ENCODE data around the gene ADARB1. TPM values are rescaled to one million over a fixed set of nuclear protein-coding genes. Genes with fewer than 3 reads are reported as not detected.

ADARB1 gene
- polyA plus RNA-seq, 1 of the 3 experiments (the other 2 are of a cell fraction) = 7.8 TPM

DNA sequence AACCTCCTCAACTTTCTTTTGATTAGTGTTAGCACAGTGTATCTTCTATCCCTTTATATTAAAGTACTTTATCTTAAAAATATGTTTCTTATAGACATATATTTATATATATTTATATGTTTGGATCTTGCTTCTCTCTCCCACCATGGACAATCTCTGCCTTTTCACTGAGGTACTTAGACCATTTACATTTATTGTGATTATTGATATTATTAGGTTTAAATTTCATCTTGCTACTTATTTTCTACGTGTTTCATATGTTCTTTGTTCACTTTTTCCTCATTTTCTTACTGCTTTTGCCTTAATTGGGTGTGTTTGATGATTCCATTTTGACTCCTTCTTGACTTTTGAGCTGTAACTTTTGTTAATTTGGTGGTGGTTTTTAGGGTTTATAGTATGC, 142.6 kb downstream of the ADARB1 start (continued):
- TF ChIP-seq, protein P1, sequence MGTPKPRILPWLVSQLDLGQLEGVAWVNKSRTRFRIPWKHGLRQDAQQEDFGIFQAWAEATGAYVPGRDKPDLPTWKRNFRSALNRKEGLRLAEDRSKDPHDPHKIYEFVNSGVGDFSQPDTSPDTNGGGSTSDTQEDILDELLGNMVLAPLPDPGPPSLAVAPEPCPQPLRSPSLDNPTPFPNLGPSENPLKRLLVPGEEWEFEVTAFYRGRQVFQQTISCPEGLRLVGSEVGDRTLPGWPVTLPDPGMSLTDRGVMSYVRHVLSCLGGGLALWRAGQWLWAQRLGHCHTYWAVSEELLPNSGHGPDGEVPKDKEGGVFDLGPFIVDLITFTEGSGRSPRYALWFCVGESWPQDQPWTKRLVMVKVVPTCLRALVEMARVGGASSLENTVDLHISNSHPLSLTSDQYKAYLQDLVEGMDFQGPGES (IDR thresholded peaks at IDR 0.05; ENCODE audit: low read depth, low read length) = no peak
- TF ChIP-seq JUND (IDR thresholded peaks at IDR 0.05) = no peak

DNA sequence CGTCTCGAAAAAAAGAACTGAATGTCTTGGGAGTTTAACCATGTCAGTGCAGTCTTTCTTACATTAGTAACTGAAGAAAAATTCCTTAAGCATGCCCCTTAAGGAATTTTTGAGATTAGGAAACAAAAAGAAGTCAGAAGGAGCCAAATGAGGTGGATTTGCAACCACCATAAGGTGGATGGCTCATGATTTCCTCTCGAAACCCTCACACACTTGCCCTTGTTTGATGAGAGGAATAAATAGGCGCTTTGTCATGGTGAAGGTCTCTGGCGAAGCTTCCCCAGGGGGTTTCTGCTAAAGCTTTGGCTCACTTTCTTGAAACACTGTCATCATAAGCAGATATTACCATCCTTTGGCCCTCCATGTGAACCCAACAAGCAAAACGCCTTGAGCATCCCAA, 145.1 kb downstream of the ADARB1 start:
- H3K79me2 ChIP-seq (ENCODE audit: insufficient read depth) = no peaks in the 10 kb centered on the region
- H3K9me2 ChIP-seq = no peaks in the 10 kb centered on the region
- H3F3A ChIP-seq (replicated peaks; ENCODE audit: insufficient read depth) = peaks cover 4% of the 10 kb centered on the region
- ChIA-PET CTCF (interaction anchor here (0.9 to 1.3 kb wide), 2 partner anchors 79 to 83 kb away, joined by 3 to 4 read pairs; no protein-coding TSS in a partner anchor), POLR2A (no interaction called here)
- H3K4me2 ChIP-seq = no peak overlapping the region
- DNase-seq = no peak
- peaks cover 8% of the 10 kb centered on the region for H3K9me3 ChIP-seq
- no peak overlapping the region for H3K4me3 ChIP-seq (ENCODE audit: low read depth in 2 of 2, low read length in 1 of 2)
- peaks cover 3 to 21% of the 10 kb centered on the region in 2 experiments for H3K36me3 ChIP-seq (replicated peaks in 1 of 2; ENCODE audit: control insufficient read depth in 1 of 2, insufficient read depth in 2 of 2, low read length in 1 of 2)
- no peaks in the 10 kb centered on the region for H4K20me1 ChIP-seq (ENCODE audit: insufficient read depth)
- TF ChIP-seq RCOR1 (IDR thresholded peaks at IDR 0.05; ENCODE audit: low read length) = no peak
- no peak overlapping the region for H3K9ac ChIP-seq
- no peaks in the 10 kb centered on the region for H3K4me1 ChIP-seq (ENCODE audit: control insufficient read depth in 1 of 2, insufficient read depth in 2 of 2, low read depth in 1 of 2, low read length in 1 of 2)
- no peak overlapping the region for H2AFZ ChIP-seq (ENCODE audit: low read depth)
- H3K27me3 ChIP-seq (ENCODE audit: insufficient read depth) = no peaks in the 10 kb centered on the region
- 95% methylated on average over 6 of the region's 6 CpGs for WGBS (ENCODE audit: low lambda C conversion rate)
- no peak overlapping the region for H3K27ac ChIP-seq (ENCODE audit: low read depth in 2 of 2, low read length in 1 of 2)

DNA sequence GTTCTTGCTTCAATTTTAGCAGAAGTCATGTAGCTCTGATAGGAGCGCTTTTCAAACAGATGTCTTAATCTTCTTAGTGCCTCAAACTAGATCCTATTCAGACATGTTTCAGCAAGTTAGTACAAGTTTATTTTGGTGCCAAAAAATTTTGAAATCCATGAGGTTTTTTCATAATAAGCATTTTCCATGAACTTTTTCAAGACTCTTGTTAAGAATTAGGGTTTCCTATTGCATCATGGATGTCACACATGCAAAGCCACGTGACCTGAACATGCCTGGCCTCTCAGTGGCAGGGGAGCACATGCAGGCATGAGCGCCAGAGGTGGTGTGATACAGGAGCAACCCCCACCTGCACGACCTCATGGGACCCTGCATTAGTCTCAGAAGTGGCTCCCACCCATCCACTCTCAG, 145.7 kb downstream of the ADARB1 start:
- Histone ChIP-seq H3K4me2 (no peak overlapping the region), H3K27me3 (ENCODE audit: insufficient read depth) (no peaks in the 10 kb centered on the region), H3K4me1 (ENCODE audit: control insufficient read depth in 1 of 2, insufficient read depth in 2 of 2, low read depth in 1 of 2, low read length in 1 of 2) (no peaks in the 10 kb centered on the region), H2AFZ (ENCODE audit: low read depth) (no peak overlapping the region), H3F3A (replicated peaks; ENCODE audit: insufficient read depth) (peaks cover 4% of the 10 kb centered on the region), H3K36me3 (replicated peaks in 1 of 2; ENCODE audit: control insufficient read depth in 1 of 2, insufficient read depth in 2 of 2, low read length in 1 of 2) (peaks cover 3 to 21% of the 10 kb centered on the region in 2 experiments), H3K9me3 (peaks cover 8% of the 10 kb centered on the region), H3K9ac (no peak overlapping the region), H4K20me1 (ENCODE audit: insufficient read depth) (no peaks in the 10 kb centered on the region), H3K79me2 (ENCODE audit: insufficient read depth) (no peaks in the 10 kb centered on the region), H3K9me2 (no peaks in the 10 kb centered on the region), H3K4me3 (ENCODE audit: low read depth in 2 of 2, low read length in 1 of 2) (no peak overlapping the region), H3K27ac (ENCODE audit: low read depth in 2 of 2, low read length in 1 of 2) (no peak overlapping the region)
- DNase-seq = no peak
- 76% methylated on average over 4 of the region's 4 CpGs for WGBS (ENCODE audit: low lambda C conversion rate)
- ChIA-PET POLR2A (no interaction called here), CTCF (no interaction called here)
- TF ChIP-seq TEAD4 (IDR thresholded peaks at IDR 0.05; ENCODE audit: borderline replicate concordance, insufficient read depth) (no peak), NFIC (IDR thresholded peaks at IDR 0.05; ENCODE audit: borderline replicate concordance) (no peak), CHD2 (IDR thresholded peaks at IDR 0.05; ENCODE audit: low read length, partially characterized antibody) (no peak), RAD21 (IDR thresholded peaks at IDR 0.05; ENCODE audit: low read length) (no peak), FOSL2 (IDR thresholded peaks at IDR 0.05; ENCODE audit: borderline replicate concordance, low read depth) (no peak), GATA2 (CRISPR knock-in tag; IDR thresholded peaks at IDR 0.05) (no peak), POLR2AphosphoS5 (IDR thresholded peaks at IDR 0.05; ENCODE audit: low read depth, low read length) (no peak), NRF1 (IDR thresholded peaks at IDR 0.05; ENCODE audit: low read depth, low read length) (no peak), FOXM1 (IDR thresholded peaks at IDR 0.05; ENCODE audit: low read depth) (no peak)
- TF ChIP-seq, protein P2, sequence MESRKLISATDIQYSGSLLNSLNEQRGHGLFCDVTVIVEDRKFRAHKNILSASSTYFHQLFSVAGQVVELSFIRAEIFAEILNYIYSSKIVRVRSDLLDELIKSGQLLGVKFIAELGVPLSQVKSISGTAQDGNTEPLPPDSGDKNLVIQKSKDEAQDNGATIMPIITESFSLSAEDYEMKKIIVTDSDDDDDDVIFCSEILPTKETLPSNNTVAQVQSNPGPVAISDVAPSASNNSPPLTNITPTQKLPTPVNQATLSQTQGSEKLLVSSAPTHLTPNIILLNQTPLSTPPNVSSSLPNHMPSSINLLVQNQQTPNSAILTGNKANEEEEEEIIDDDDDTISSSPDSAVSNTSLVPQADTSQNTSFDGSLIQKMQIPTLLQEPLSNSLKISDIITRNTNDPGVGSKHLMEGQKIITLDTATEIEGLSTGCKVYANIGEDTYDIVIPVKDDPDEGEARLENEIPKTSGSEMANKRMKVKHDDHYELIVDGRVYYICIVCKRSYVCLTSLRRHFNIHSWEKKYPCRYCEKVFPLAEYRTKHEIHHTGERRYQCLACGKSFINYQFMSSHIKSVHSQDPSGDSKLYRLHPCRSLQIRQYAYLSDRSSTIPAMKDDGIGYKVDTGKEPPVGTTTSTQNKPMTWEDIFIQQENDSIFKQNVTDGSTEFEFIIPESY (IDR thresholded peaks at IDR 0.05; ENCODE audit: borderline replicate concordance, low read depth) = no peak
- TF ChIP-seq, protein P3, sequence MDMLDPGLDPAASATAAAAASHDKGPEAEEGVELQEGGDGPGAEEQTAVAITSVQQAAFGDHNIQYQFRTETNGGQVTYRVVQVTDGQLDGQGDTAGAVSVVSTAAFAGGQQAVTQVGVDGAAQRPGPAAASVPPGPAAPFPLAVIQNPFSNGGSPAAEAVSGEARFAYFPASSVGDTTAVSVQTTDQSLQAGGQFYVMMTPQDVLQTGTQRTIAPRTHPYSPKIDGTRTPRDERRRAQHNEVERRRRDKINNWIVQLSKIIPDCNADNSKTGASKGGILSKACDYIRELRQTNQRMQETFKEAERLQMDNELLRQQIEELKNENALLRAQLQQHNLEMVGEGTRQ (IDR thresholded peaks at IDR 0.05; ENCODE audit: borderline replicate concordance, low read depth, low read length) = no peak
- TF ChIP-seq, protein P4, sequence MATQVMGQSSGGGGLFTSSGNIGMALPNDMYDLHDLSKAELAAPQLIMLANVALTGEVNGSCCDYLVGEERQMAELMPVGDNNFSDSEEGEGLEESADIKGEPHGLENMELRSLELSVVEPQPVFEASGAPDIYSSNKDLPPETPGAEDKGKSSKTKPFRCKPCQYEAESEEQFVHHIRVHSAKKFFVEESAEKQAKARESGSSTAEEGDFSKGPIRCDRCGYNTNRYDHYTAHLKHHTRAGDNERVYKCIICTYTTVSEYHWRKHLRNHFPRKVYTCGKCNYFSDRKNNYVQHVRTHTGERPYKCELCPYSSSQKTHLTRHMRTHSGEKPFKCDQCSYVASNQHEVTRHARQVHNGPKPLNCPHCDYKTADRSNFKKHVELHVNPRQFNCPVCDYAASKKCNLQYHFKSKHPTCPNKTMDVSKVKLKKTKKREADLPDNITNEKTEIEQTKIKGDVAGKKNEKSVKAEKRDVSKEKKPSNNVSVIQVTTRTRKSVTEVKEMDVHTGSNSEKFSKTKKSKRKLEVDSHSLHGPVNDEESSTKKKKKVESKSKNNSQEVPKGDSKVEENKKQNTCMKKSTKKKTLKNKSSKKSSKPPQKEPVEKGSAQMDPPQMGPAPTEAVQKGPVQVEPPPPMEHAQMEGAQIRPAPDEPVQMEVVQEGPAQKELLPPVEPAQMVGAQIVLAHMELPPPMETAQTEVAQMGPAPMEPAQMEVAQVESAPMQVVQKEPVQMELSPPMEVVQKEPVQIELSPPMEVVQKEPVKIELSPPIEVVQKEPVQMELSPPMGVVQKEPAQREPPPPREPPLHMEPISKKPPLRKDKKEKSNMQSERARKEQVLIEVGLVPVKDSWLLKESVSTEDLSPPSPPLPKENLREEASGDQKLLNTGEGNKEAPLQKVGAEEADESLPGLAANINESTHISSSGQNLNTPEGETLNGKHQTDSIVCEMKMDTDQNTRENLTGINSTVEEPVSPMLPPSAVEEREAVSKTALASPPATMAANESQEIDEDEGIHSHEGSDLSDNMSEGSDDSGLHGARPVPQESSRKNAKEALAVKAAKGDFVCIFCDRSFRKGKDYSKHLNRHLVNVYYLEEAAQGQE (IDR thresholded peaks at IDR 0.05; ENCODE audit: low read depth, low read length) = no peak
- TF ChIP-seq, protein P1 (IDR thresholded peaks at IDR 0.05; ENCODE audit: low read depth, low read length) = no peak
